CD4-positive, alpha-beta T cell treated with Interleukin-21 for 1 hour (primary cell): ENCODE results near the gene DPYD.
A peak's percentile ranks its signal among the peaks of the same experiment; 100 is the strongest.

Experiments used
- DNase-seq: peaks from one replicate; pipeline ENCODE4 v3.0.0-alpha.2; 2020

Gene DPYD

DNA sequence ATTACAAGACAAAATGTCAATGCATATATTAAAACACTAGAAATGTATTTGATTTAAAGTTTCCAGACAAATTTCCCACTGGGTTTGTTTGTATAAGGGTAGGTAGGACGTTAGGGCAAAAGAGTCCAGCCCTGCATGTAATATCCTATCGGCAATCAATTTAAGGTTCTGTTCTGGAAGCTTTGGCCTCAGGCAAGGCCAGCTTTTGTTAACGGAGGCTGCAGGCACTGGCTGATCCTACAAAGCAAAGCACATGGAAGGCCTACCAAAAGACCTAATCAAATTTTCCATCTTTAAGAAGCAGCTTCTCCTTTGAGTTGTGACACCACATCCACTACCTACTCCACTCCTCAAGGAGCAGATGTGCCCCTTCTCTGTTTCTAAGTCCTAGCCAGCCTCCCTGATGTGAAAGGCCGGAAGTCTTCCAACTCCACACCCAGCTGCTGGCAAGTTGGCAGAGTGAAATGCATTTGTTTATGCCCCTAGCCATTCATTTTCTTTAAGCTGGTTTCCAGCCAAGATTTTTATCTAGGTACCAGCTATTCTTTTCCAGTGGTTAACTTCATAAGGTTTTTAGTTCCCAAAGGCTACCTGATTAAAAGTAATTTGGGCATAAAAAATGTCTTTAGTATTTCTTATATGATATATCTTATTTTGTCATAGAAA is 746.7 kb downstream of the DPYD start:
- DNase-seq, result no peak

- DNase-seq, result no peak
Measured at GRCh38 chr1:97170300-97170699, 750.5 kb downstream of the DPYD start.

- DNase-seq, result no peak
Measured at GRCh38 chr1:97168056-97168455, 752.8 kb downstream of the DPYD start.

GRCh38 chr1:97167246-97167645 is 753.6 kb downstream of the DPYD start:
- no peak for DNase-seq

GRCh38 chr1:97166626-97167025 is 754.2 kb downstream of the DPYD start:
- no peak for DNase-seq

DNA sequence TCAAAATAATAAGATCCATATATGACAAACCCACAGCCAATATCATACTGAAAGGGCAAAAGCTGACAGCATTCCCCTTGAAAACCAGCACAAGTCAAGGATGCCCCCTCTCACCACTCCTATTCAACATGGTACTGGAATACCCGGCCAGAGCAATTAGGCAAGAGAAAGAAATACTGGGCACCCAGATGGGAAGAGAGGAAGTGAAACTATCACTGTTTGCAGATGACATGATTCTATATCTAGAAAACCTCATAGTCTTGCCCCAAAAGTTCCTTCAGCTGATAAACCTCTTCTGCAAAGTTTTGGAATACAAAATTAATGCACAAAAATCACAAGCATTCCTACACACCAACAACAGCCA is 756.6 kb downstream of the DPYD start:
- no peak for DNase-seq

DNA sequence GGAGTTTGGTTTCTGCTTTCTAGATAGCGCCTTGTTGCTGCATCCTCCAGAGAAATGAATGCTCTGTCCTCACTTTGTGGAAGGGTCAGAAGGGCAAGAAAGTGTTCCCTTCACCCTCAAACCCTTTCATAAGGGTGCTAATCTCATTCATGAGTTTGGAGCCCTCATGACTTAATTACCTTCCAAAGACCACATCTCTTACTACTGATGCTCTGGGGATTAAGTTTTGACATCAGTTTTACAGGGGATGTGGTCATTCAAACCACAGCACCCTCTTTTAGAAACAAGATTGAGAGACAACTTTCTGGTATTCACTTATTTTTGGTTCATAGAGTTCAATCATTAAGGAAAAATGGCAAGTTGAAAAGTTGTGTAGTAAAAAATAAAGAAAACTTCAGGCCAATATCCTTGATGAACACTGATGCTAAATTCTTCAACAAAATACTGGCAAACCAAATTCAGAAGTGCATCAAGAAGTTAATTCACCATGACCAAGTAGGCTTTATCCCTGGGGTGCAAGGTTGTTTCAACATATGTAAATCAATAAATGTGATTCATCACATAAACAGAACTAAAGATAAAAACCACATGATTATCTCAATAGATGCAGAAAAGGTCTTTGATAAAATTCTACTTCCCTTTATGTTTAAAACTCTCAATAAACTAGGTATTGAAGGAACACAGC is 757.1 kb downstream of the DPYD start:
- no peak for DNase-seq

DNA sequence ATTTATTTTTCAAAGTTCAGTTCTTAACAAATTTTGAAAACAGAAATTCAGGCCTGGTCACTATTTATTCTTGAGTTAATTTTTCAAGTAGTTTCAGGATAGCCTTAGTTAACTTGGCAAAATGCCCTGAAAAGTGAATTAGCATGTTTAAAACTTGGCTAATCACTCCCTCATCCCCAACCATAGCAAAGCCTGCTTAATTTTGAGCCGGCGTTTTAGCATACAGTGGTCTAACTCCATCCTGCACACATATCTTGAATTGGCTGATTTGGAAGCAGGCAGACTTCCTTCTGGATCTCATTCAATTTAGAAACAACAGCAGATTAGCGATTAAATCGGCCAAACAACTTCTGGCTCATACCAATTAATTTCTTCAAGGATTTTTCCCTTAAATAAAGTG is 760.0 kb downstream of the DPYD start:
- no peak for DNase-seq

GRCh38 chr1:97159342-97159741 is 761.5 kb downstream of the DPYD start:
- DNase-seq, result no peak

DNA sequence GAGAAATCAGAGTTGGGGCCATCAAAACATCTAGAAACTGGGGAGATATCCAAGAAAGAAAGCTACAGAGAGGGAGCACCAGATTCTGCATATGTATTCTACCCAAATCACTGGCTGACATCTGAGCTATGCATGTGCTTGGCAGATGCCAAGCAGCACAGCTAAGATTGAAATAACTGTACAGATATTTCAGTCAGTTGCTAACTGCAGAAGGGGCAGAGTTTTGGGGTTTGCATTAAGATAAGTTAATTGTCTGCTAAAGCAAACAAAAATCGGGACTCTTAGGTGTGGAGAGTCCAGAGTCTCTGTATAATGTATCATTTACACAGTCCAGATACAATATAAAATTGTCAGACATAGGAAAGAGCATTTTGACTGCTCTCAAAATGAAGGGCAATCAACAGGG is 762.1 kb downstream of the DPYD start:
- no peak for DNase-seq

GRCh38 chr1:97157991-97158390 is 762.8 kb downstream of the DPYD start:
- no peak for DNase-seq

DNA sequence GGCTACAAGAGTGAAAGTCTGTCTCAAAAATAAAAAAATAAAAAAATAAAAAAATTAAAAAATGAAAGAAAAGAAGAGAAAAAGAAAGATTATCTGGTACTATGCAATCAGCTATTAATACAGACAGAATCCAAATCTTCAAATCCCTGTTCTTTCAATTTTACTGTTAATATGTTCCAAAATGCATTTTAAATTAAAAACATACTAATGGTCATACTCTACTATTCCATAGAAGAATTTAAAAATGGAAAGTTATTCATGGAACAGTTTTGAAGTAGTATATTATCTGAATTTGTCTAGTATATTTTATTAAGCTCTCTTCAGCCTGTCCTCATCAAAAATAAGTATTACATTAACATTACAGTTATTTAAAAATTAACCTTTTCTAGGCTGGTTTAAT is 769.2 kb downstream of the DPYD start:
- DNase-seq, result no peak

- no peak for DNase-seq
Measured at GRCh38 chr1:97145321-97145956, 775.4 kb downstream of the DPYD start.

DNA sequence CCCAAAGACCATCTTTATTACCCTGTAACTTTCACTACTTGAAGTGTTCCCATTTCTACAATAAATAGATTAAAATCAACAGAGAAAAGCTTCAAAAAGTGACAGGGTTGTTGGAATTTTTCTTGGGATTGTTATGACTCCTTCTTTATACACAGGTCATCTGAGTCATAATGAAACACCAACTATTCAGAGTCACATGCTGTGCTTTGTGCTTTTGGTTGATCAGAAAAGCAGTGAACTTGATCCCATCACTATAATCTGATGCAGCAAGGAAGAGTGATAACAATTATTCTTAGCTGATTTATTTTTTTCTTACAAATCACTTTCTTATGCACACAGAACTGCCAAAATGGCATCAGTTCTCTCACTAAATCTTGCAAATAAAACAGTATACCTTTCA is 776.3 kb downstream of the DPYD start:
- DNase-seq, result no peak

DNA sequence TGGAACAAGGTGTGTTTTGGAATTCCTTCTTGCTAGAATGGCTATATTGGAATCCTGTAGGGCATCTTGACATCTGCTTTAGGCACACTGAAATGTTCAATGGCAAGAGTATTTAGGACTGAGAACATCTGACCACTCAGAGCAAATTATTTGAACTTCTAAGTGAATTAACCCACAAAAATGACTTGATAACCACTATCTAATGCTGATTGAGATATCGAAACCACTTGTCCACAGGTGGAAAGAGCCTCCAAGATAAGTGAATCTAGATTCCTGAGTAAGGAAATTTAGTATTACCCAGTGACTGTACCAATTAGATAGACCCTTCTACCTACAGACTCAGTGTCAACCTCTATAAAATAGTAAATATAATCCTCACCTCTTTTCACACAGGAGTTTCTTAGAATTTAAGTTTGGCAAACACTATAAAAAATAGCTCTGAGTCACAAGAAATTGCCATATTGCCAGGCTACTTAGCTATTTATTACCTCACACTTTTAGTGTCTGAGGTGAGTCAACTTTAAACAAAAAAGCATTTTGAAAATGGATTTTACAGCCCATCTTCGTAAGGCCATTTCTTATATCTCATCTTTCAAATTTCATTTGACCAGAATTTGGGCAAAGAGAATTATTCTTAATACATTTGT is 777.5 kb downstream of the DPYD start:
- DNase-seq, result no peak

DNA sequence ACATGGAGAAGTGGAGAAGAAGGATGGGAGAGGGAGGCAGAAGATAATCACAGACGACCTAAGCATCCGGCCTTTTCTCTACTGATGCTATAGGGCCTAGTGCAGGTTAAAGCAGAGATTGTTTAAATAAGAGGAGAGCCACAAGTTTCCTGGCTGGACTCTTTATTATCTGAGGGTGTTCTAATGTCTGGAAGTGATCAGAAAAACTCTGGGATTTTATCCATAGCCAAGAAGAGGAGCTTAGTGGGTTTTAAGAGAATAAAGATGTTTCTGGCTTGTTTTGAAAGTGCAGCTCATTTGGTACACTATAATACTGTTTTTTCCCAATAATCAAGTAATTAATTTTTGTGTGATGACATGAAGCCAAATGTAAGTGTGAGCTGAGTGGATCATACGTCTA is 780.2 kb downstream of the DPYD start:
- no peak for DNase-seq

DNA sequence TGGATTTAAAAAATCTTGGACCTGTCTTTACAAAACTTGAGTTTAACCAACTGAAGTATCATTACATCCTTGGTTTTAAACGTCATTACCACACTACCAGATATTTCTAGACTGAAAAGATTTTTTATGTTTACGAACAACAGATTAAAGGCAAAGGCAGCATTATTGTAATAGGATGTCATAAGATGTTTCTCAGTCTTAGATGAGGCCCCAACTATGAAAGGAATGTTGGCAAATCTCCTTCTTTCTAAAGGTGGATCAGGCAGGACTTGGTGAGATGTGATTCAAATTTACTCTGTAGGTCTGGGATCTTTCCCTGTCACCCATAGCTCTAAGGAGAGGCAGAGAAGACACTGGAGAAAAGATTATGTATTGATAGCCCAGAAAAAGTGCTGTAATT is 781.3 kb downstream of the DPYD start:
- no peak for DNase-seq

GRCh38 chr1:97138515-97139032 is 782.3 kb downstream of the DPYD start:
- DNase-seq, result no peak

- peak; percentile 21 for DNase-seq
Measured at GRCh38 chr1:97137862-97138514, 782.8 kb downstream of the DPYD start.

DNA sequence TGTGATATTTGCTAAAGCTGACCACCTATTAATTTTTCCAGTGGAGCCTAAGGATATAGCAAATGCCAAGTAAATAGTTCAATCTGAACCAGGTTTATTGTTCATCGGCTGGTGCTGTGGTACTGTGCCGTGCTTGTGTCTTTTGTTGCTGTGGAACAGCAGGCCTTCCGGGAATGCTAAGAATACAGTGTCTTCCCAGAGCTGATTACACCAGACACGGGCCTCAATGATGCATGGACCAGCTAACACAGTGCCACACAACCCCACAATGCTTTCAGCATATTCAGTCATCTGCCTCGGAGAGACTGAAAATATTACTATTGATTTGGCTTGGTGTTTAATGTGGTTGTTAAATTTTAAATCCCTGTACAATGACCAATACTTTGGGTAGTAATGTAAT is 783.8 kb downstream of the DPYD start:
- no peak for DNase-seq

- no peak for DNase-seq
Measured at GRCh38 chr1:97135972-97136371, 784.9 kb downstream of the DPYD start.

DNA sequence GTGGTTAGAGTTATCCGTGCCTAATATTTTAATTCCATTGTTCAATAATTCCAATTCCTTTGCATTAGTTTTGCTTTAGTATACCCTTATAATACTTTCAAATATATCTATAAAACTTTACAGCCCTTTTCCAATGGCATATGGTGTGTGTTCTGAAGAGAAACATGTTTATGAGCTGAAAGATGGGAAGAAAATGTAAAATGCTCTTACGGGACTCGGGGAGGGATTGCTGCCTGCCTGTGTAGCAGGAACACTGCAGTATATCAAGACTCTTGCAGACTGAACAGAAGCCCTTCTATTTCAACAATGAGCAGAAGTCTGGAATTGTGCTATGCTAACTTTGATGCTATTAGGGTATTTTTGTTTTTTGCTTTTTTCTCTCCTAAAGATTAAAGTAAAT is 792.4 kb downstream of the DPYD start:
- no peak for DNase-seq

GRCh38 chr1:97123717-97124431 is 797.0 kb downstream of the DPYD start:
- no peak for DNase-seq
